HG02642 (cell line): ENCODE measurements around the gene ADAP2.
A peak's percentile ranks its signal among the peaks of the same experiment; 100 is the strongest.
"Not testable (repeated sequence)": the region's sequence is repeated elsewhere in the genome, so short reads cannot be mapped to it uniquely, and the experiment has no call there.

Experiments used
- ATAC-seq: cut with Tn5 transposase; IDR thresholded peaks from one replicate; pipeline ENCODE4 v1.9.1; 2021; ENCODE audit warnings: mild to moderate bottlenecking; ENCODE audit not compliant: unreplicated experiment, poor library complexity

Gene ADAP2

GRCh38 chr17:30929081-30929633 lies 7.4 kb downstream of the ADAP2 start:
- ATAC-seq: no peak

GRCh38 chr17:30929861-30930260 lies 8.1 kb downstream of the ADAP2 start:
- ATAC-seq: not testable (repeated sequence)

GRCh38 chr17:30930495-30930894 lies 8.8 kb downstream of the ADAP2 start:
- no peak for ATAC-seq

- ATAC-seq: not testable (repeated sequence)
Observed at GRCh38 chr17:30931582-30931981, 9.8 kb downstream of the ADAP2 start.

- no peak for ATAC-seq
Observed at GRCh38 chr17:30933966-30934365, 12.2 kb downstream of the ADAP2 start.

GRCh38 chr17:30939051-30939689 lies 17.4 kb downstream of the ADAP2 start:
- ATAC-seq: no peak

GRCh38 chr17:30942308-30943079 lies 20.7 kb downstream of the ADAP2 start:
- ATAC-seq: no peak

- no peak for ATAC-seq
Observed at GRCh38 chr17:30947796-30948195, 26.1 kb downstream of the ADAP2 start.

- ATAC-seq: no peak
Observed at GRCh38 chr17:30950189-30950588, 28.4 kb downstream of the ADAP2 start.

- ATAC-seq: no peak
Observed at GRCh38 chr17:30950669-30951399, 29.1 kb downstream of the ADAP2 start.

- ATAC-seq: no peak
Observed at GRCh38 chr17:30952638-30953393, 31.1 kb downstream of the ADAP2 start.

GRCh38 chr17:30954046-30954830 lies 32.5 kb downstream of the ADAP2 start:
- no peak for ATAC-seq

- ATAC-seq: no peak
Observed at GRCh38 chr17:30956764-30957374, 35.1 kb downstream of the ADAP2 start.

- no peak for ATAC-seq
Observed at GRCh38 chr17:30957741-30958140, 36.0 kb downstream of the ADAP2 start.

- no peak for ATAC-seq
Observed at GRCh38 chr17:30958187-30958586, 36.4 kb downstream of the ADAP2 start.

- ATAC-seq: peak; percentile 65
Observed at GRCh38 chr17:30961209-30962188, 39.8 kb downstream of the ADAP2 start.

GRCh38 chr17:30964312-30964711 lies 42.6 kb downstream of the ADAP2 start:
- not testable (repeated sequence) for ATAC-seq

- no peak for ATAC-seq
Observed at GRCh38 chr17:30964876-30965275, 43.1 kb downstream of the ADAP2 start.
